ENCODE data around the gene ZRANB3. TPM values are rescaled to one million over a fixed set of nuclear protein-coding genes. Genes with fewer than 3 reads are reported as not detected.

The ZRANB3 gene
- total and polyA plus RNA-seq, 2 experiments from 2014 or later: 10.5 to 16.8 TPM

GRCh38 chr2:135187270-135187669 lies 343.7 kb downstream of the ZRANB3 start:
- Histone ChIP-seq H3F3A (replicated peaks; ENCODE audit: low read depth) (no peaks in the 10 kb centered on the region), H3K27ac (ENCODE audit: low read depth) (no peak overlapping the region), H3K36me3 (ENCODE audit: insufficient read depth) (no peaks in the 10 kb centered on the region), H3K4me2 (no peak overlapping the region), H3K27me3 (ENCODE audit: insufficient read depth) (no peaks in the 10 kb centered on the region), H3K79me2 (replicated peaks; ENCODE audit: insufficient read depth) (no peaks in the 10 kb centered on the region), H2AFZ (no peak overlapping the region), H3K9me2 (ENCODE audit: insufficient read depth) (no peaks in the 10 kb centered on the region), H3K4me3 (no peak overlapping the region), H4K20me1 (replicated peaks; ENCODE audit: insufficient read depth) (no peaks in the 10 kb centered on the region), H3K4me1 (ENCODE audit: insufficient read depth) (no peaks in the 10 kb centered on the region; the same call in 1 of the 2 replicates)
- Mint-ChIP-seq H3K36me3 (ENCODE audit: low read depth) (peaks cover 16% of the 10 kb centered on the region), H3K4me1 (peaks cover 4% of the 10 kb centered on the region), H3K27ac (no peak overlapping the region), H3K9me3 (peaks cover 22% of the 10 kb centered on the region; the same call in 2 of the 3 replicates), H3K4me3 (no peak overlapping the region), H3K27me3 (ENCODE audit: insufficient read depth, low read depth, poor library complexity) (no peaks in the 10 kb centered on the region)
- no peak for DNase-seq (ENCODE audit: low spot score)
- TF ChIP-seq CTCF (conservative IDR thresholded peaks at IDR 0.05; ENCODE audit: low read depth in 2 of 2) (no peak), REST (IDR thresholded peaks at IDR 0.05; ENCODE audit: unreplicated experiment) (no peak), ZNF462 (CRISPR knock-in tag; IDR thresholded peaks at IDR 0.05) (no peak), ZNF114 (CRISPR knock-in tag; IDR thresholded peaks at IDR 0.05) (no peak), EZH2phosphoT487 (IDR thresholded peaks at IDR 0.05; ENCODE audit: unreplicated experiment) (no peak), JUNB (IDR thresholded peaks at IDR 0.05; ENCODE audit: unreplicated experiment) (no peak), ZNF331 (CRISPR knock-in tag; IDR thresholded peaks at IDR 0.05; ENCODE audit: low read depth) (no peak), EZH2 (IDR thresholded peaks at IDR 0.05; ENCODE audit: low read depth, unreplicated experiment) (no peak), CREB1 (CRISPR knock-in tag; IDR thresholded peaks at IDR 0.05; ENCODE audit: low read depth) (no peak), NANOG (IDR thresholded peaks at IDR 0.05; ENCODE audit: borderline replicate concordance) (no peak), ETS1 (IDR thresholded peaks at IDR 0.05) (no peak), STAT1 (IDR thresholded peaks at IDR 0.05; ENCODE audit: unreplicated experiment) (no peak), POLR2AphosphoS5 (IDR thresholded peaks at IDR 0.05; ENCODE audit: low read depth) (no peak)
- ATAC-seq: no peak

Measured in GM23338 (cell line).